ENCODE data around the gene TUBA3D.
"Not testable (repeated sequence)": the region's sequence is repeated elsewhere in the genome, so short reads cannot be mapped to it uniquely, and the experiment has no call there.

Gene TUBA3D

GRCh38 chr2:131514408-131515166 lies 38.7 kb downstream of the TUBA3D start:
- not testable (repeated sequence) for H3K27me3 ChIP-seq (ENCODE audit: control insufficient read depth, insufficient read depth, low read length); H2AFZ ChIP-seq; H3K4me2 ChIP-seq (ENCODE audit: low read length); H3K79me2 ChIP-seq; H3K9me3 ChIP-seq (ENCODE audit: control insufficient read depth, low read length); H3K4me1 ChIP-seq; H3K36me3 ChIP-seq (ENCODE audit: control insufficient read depth, insufficient read depth, low read length); H3K4me3 ChIP-seq (ENCODE audit: low read depth, low read length); H3K27ac ChIP-seq; H3K9ac ChIP-seq

GRCh38 chr2:131515235-131515634 lies 39.3 kb downstream of the TUBA3D start:
- not testable (repeated sequence) for H3K9me3 ChIP-seq (ENCODE audit: control insufficient read depth, low read length); H3K36me3 ChIP-seq (ENCODE audit: control insufficient read depth, insufficient read depth, low read length); H3K27ac ChIP-seq; H3K79me2 ChIP-seq; H3K9ac ChIP-seq; H3K27me3 ChIP-seq (ENCODE audit: control insufficient read depth, insufficient read depth, low read length); H3K4me1 ChIP-seq; H2AFZ ChIP-seq; H3K4me3 ChIP-seq (ENCODE audit: low read depth, low read length); H3K4me2 ChIP-seq (ENCODE audit: low read length)

- no peak for TF ChIP-seq CTCF (IDR thresholded peaks at IDR 0.05)
- Histone ChIP-seq H3K4me2 (ENCODE audit: low read length) (no peak overlapping the region), H3K36me3 (ENCODE audit: control insufficient read depth, insufficient read depth, low read length) (no peaks in the 10 kb centered on the region), H3K9me3 (ENCODE audit: control insufficient read depth, low read length) (no peaks in the 10 kb centered on the region), H3K27ac (no peak overlapping the region), H3K79me2 (no peaks in the 10 kb centered on the region), H3K27me3 (ENCODE audit: control insufficient read depth, insufficient read depth, low read length) (no peaks in the 10 kb centered on the region), H3K4me1 (no peaks in the 10 kb centered on the region), H3K9ac (no peak overlapping the region), H3K4me3 (ENCODE audit: low read depth, low read length) (no peak overlapping the region), H2AFZ (no peak overlapping the region)
These were observed 40.1 kb downstream of the TUBA3D start for GRCh38 chr2:131516011-131516410.

- H3K4me1 ChIP-seq; H3K4me3 ChIP-seq (ENCODE audit: low read depth, low read length); H3K27ac ChIP-seq; H3K4me2 ChIP-seq (ENCODE audit: low read length); H3K79me2 ChIP-seq; H3K27me3 ChIP-seq (ENCODE audit: control insufficient read depth, insufficient read depth, low read length); H3K9me3 ChIP-seq (ENCODE audit: control insufficient read depth, low read length); H3K9ac ChIP-seq; H3K36me3 ChIP-seq (ENCODE audit: control insufficient read depth, insufficient read depth, low read length); H2AFZ ChIP-seq: not testable (repeated sequence)
- peak; percentile 55 for TF ChIP-seq CTCF (IDR thresholded peaks at IDR 0.05)
These were observed 40.7 kb downstream of the TUBA3D start for GRCh38 chr2:131516621-131517020.

- Histone ChIP-seq H3K4me3 (ENCODE audit: low read depth, low read length) (no peak overlapping the region), H3K9me3 (ENCODE audit: control insufficient read depth, low read length) (no peaks in the 10 kb centered on the region), H2AFZ (no peak overlapping the region), H3K27me3 (ENCODE audit: control insufficient read depth, insufficient read depth, low read length) (no peaks in the 10 kb centered on the region), H3K4me1 (no peaks in the 10 kb centered on the region), H3K9ac (no peak overlapping the region), H3K36me3 (ENCODE audit: control insufficient read depth, insufficient read depth, low read length) (no peaks in the 10 kb centered on the region), H3K27ac (no peak overlapping the region), H3K79me2 (no peaks in the 10 kb centered on the region), H3K4me2 (ENCODE audit: low read length) (no peak overlapping the region)
- TF ChIP-seq CTCF (IDR thresholded peaks at IDR 0.05): no peak
These were observed 41.4 kb downstream of the TUBA3D start for GRCh38 chr2:131517106-131517831.

GRCh38 chr2:131517856-131518255 lies 41.9 kb downstream of the TUBA3D start:
- H3K4me2 ChIP-seq (ENCODE audit: low read length); H3K4me1 ChIP-seq; H3K27me3 ChIP-seq (ENCODE audit: control insufficient read depth, insufficient read depth, low read length); H3K9ac ChIP-seq; H2AFZ ChIP-seq; H3K4me3 ChIP-seq (ENCODE audit: low read depth, low read length); H3K9me3 ChIP-seq (ENCODE audit: control insufficient read depth, low read length); H3K27ac ChIP-seq; H3K79me2 ChIP-seq; H3K36me3 ChIP-seq (ENCODE audit: control insufficient read depth, insufficient read depth, low read length): not testable (repeated sequence)

GRCh38 chr2:131518531-131518930 lies 42.6 kb downstream of the TUBA3D start:
- not testable (repeated sequence) for H3K9ac ChIP-seq; H3K27me3 ChIP-seq (ENCODE audit: control insufficient read depth, insufficient read depth, low read length); H2AFZ ChIP-seq; H3K4me2 ChIP-seq (ENCODE audit: low read length); H3K27ac ChIP-seq; H3K36me3 ChIP-seq (ENCODE audit: control insufficient read depth, insufficient read depth, low read length); H3K79me2 ChIP-seq; H3K4me1 ChIP-seq; H3K9me3 ChIP-seq (ENCODE audit: control insufficient read depth, low read length); H3K4me3 ChIP-seq (ENCODE audit: low read depth, low read length)

All from parathyroid adenoma (tissue), 2 donors.